B cell (primary cell): ENCODE results near the gene HMGA1. TPM values are rescaled to one million over a fixed set of nuclear protein-coding genes. Genes with fewer than 3 reads are reported as not detected.

Experiments used
- ATAC-seq: fragments of 200-7000 bp; cut with Tn5 transposase; one replicate; pipeline ENCODE4 v1.10.0; 2021; ENCODE audit warnings: low read depth, mild to moderate bottlenecking, moderate number of reproducible peaks, moderate library complexity
- CTCF ChIA-PET: fragments of 350-600 bp; sonication (Branson Sonifier 250); formaldehyde crosslinking; loops from one replicate; lab custom pipeline; 2021; ENCODE audit warnings: antibody characterized with exemption, inconsistent platforms; lab: Charles Lee
- POLR2A ChIA-PET: fragments of 350-600 bp; sonication (Branson Sonifier 250); formaldehyde crosslinking; loops from one replicate; lab custom pipeline; 2021; ENCODE audit warnings: antibody characterized with exemption; lab: Charles Lee
- DNase-seq: peaks from one replicate; pipeline ENCODE4 v3.0.0; 2013
- H2AFZ ChIP-seq: 2 replicates; pipeline ENCODE4 v1.6.1; 2012; ENCODE audit warnings: mild to moderate bottlenecking, low read depth, low read length; ENCODE audit not compliant: insufficient read depth, poor library complexity, severe bottlenecking
- H3K27ac ChIP-seq, 2 donors: 1 replicate in 1 of 2; 2 replicates in 1 of 2; pipeline ENCODE4 v1.5.1; 2012 to 2013; ENCODE audit warnings: low read length in 2 of 2, mild to moderate bottlenecking in 2 of 2, moderate library complexity in 1 of 2
- H3K27me3 ChIP-seq, 4 experiments: fragments of 200-600 bp in 1 of 4; sonication (generic) in 1 of 4; replicated peaks in 1 of 4; 1 replicate in 2 of 4; 2 replicates in 2 of 4; pipeline versions ENCODE4 v1.6.1 to v1.7.0; 2013 to 2016; ENCODE audit warnings: low read length in 3 of 4, mild to moderate bottlenecking in 2 of 4, mixed read lengths in 1 of 4, moderate library complexity in 1 of 4; ENCODE audit not compliant: insufficient read depth in 4 of 4, control insufficient read depth in 3 of 4; ENCODE audit errors: control extremely low read depth in 1 of 4
- H3K36me3 ChIP-seq, 2 experiments: replicated peaks in 1 of 2; 1 replicate in 1 of 2; 2 replicates in 1 of 2; pipeline versions ENCODE4 v1.6.1 to v1.7.1; 2013; ENCODE audit warnings: low read length in 1 of 2; ENCODE audit not compliant: insufficient read depth in 2 of 2, control insufficient read depth in 1 of 2; ENCODE audit errors: control extremely low read depth in 1 of 2, extremely low read depth in 1 of 2
- H3K4me1 ChIP-seq, 2 donors: fragments of 200-600 bp in 1 of 2; sonication (generic) in 1 of 2; 1 replicate in 1 of 2; 2 replicates in 1 of 2; pipeline versions ENCODE4 v1.5.1 to v1.6.1; 2013 to 2017; ENCODE audit warnings: low read length in 2 of 2; ENCODE audit not compliant: control insufficient read depth in 2 of 2, insufficient read depth in 2 of 2
- H3K4me2 ChIP-seq: replicated peaks from 2 replicates; pipeline ENCODE3; 2012; ENCODE audit warnings: mild to moderate bottlenecking, low read depth, low read length; ENCODE audit not compliant: poor library complexity, severe bottlenecking
- H3K4me3 ChIP-seq, 5 experiments: fragments of 200-600 bp in 1 of 5; sonication (generic) in 1 of 5; 1 replicate in 3 of 5; 2 replicates in 2 of 5; pipeline versions ENCODE4 v1.5.1 to v1.7.0; 2011 to 2016; ENCODE audit warnings: low read length in 4 of 5, mild to moderate bottlenecking in 4 of 5, low read depth in 2 of 5, control low read depth in 1 of 5, moderate library complexity in 1 of 5; ENCODE audit not compliant: insufficient read depth in 1 of 5; ENCODE audit errors: control extremely low read depth in 1 of 5, extremely low read depth in 1 of 5
- H3K79me2 ChIP-seq: fragments of 200-600 bp; sonication (generic); one replicate; pipeline ENCODE4 v1.6.0; 2016; ENCODE audit warnings: low read length; ENCODE audit not compliant: control insufficient read depth, insufficient read depth
- H3K9ac ChIP-seq: fragments of 200-600 bp; sonication (generic); 2 replicates; pipeline ENCODE4 v1.6.1; 2017; ENCODE audit warnings: mild to moderate bottlenecking, low read length, moderate library complexity
- H3K9me3 ChIP-seq, 3 donors: one replicate each; pipeline versions ENCODE4 v1.6.1 to v1.7.1; 2013; ENCODE audit warnings: low read length in 2 of 3; ENCODE audit not compliant: control insufficient read depth in 2 of 3, insufficient read depth in 1 of 3; ENCODE audit errors: control extremely low read depth in 1 of 3
- H4K20me1 ChIP-seq: 2 replicates; pipeline ENCODE4 v1.6.0; 2012; ENCODE audit warnings: mild to moderate bottlenecking, low read length; ENCODE audit not compliant: insufficient read depth, control insufficient read depth, poor library complexity, severe bottlenecking
- H3K27ac Mint-ChIP-seq: one replicate; pipeline ENCODE4 v1.8.0; 2021; ENCODE audit warnings: mixed read lengths
- H3K27me3 Mint-ChIP-seq: one replicate; pipeline ENCODE4 v1.8.0; 2021; ENCODE audit warnings: mixed read lengths
- H3K4me1 Mint-ChIP-seq: one replicate; pipeline ENCODE4 v1.8.0; 2021; ENCODE audit warnings: mixed read lengths
- H3K4me3 Mint-ChIP-seq: one replicate; pipeline ENCODE4 v1.8.0; 2021; ENCODE audit warnings: mixed read lengths
- H3K9me3 Mint-ChIP-seq: one replicate; pipeline ENCODE4 v1.8.0; 2022; ENCODE audit warnings: mixed read lengths; ENCODE audit not compliant: insufficient read depth
- CTCF ChIP-seq: fragments of 200-600 bp; IDR thresholded peaks from one replicate; pipeline ENCODE4 v1.8.0; 2022; ENCODE audit warnings: antibody characterized with exemption, mild to moderate bottlenecking
- EZH2 ChIP-seq: IDR thresholded peaks from 2 replicates; pipeline ENCODE4 v1.6.1; 2012; ENCODE audit warnings: borderline replicate concordance, low read depth, mild to moderate bottlenecking, moderate library complexity, low read length; ENCODE audit not compliant: insufficient read depth, poor library complexity, severe bottlenecking
- WGBS: methylation state at CpG from one replicate; pipeline ENCODE4 v1.1.5; 2013; ENCODE audit warnings: missing lambda C conversion rate; ENCODE audit not compliant: insufficient coverage; 5-methylcytosine and 5-hydroxymethylcytosine counted together
- intact Hi-C: fragments of 100-400 bp; cut with micrococcal nuclease; formaldehyde crosslinking; loops from one replicate; pipeline ENCODE4 v1.10.0; 2022
- polyA plus RNA-seq: library from polyadenylated mRNA; depleted of rRNA; stranded (reverse); fragments of >200 nt; gene quantifications from 2 replicates; pipeline ENCODE4 v1.2.3, GENCODE V29; 2012
- total RNA-seq, 2 donors: library from RNA; stranded (reverse); fragments of 120-200 nt in 1 of 2; gene quantifications; 1 replicate in 1 of 2; 2 replicates in 1 of 2; pipeline versions ENCODE4 v1.2.3 to v1.2.4, GENCODE V29; 2013 to 2022

Gene HMGA1
- total and polyA plus RNA-seq, 2 donors (not counting 1 experiment from before 2014, with no cell fraction given) = 59.6 to 66.4 TPM

GRCh38 chr6:34246249-34246562 lies 9.5 kb downstream of the HMGA1 start:
- H3K36me3 ChIP-seq = peaks cover 0 to 35% of the 10 kb centered on the region in 2 experiments
- H3K4me1 ChIP-seq = peaks cover 14 to 32% of the 10 kb centered on the region in 2 donors
- no peak overlapping the region for H3K4me3 ChIP-seq
- Mint-ChIP-seq H3K27me3 (no peaks in the 10 kb centered on the region), H3K4me1 (peaks cover 48% of the 10 kb centered on the region), H3K4me3 (peak overlapping the region; percentile 44), H3K27ac (peak overlapping the region; percentile 56), H3K9me3 (no peaks in the 10 kb centered on the region)
- intact Hi-C loops = loop anchor here (5.0 kb wide), 2 partner anchors 71 to 459 kb away; partner anchors contain the start of gene LEMD2
- H3K4me2 ChIP-seq = no peak overlapping the region
- H2AFZ ChIP-seq = no peak overlapping the region
- H3K27ac ChIP-seq = peak overlapping the region in 1 of 2 donors; percentile 93
- peaks cover 16% of the 10 kb centered on the region for H3K79me2 ChIP-seq
- no CpG with 5 or more reads among the region's 2 CpGs for WGBS
- CTCF ChIA-PET = interaction anchor here (0.6 to 5.8 kb wide), 8 partner anchors 10 to 179 kb away, joined by 3 to 261 read pairs (median 6); partner anchors contain the start of genes HMGA1 and RPS10
- H4K20me1 ChIP-seq = peaks cover 35% of the 10 kb centered on the region
- POLR2A ChIA-PET = no interaction called here
- DNase-seq = no peak
- H3K9me3 ChIP-seq = peaks cover 0 to 4% (median 0%) of the 10 kb centered on the region in 3 donors
- no peak overlapping the region for H3K9ac ChIP-seq
- no peaks in the 10 kb centered on the region for H3K27me3 ChIP-seq
- TF ChIP-seq EZH2 = no peak
- TF ChIP-seq CTCF = no peak
- no peak for ATAC-seq

DNA sequence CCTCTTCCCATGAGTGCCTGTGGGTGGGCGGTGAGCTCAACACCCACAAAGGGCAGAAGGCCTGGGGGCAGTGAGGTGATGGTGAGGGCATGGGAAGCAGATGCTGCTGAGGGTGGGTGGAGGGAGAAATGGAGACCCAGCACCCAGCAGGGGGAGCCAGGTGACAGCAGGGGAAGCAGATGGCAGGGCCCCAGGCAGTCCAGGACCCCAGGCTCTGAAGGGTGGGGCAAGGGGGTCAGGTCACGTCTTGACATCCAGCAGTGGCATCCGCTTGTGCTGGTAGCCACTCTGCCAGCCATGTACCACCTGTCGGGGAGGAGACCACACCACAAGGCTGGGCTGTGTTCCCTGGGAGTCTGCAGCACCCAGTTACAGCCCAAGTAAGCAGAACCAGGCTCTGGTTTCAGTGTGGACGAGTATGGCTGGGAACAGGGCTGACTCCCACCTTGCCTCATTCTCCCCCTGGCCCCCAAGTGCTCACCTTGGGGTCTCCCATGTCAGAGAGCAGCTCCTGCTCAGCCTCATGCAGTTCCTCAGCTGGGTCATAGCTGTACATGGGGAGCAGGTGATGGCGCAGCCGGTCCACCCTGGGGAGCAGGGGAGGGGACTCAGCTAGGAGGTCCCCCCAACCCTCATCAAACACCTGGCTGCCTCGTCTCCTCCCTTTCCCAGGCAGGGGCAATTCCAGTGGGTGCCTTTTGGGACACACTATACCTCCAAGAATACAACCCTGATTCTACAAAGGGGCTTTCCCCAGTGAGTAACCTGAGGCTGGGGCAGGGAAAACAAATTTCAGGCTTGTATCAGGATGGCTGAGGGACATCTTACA lies 10.1 kb downstream of the HMGA1 start:
- TF ChIP-seq CTCF (peak; percentile 67), EZH2 (no peak)
- Histone ChIP-seq H3K4me2 (no peak overlapping the region), H3K4me3 (no peak overlapping the region), H3K79me2 (peaks cover 14% of the 10 kb centered on the region), H3K27ac (peak overlapping the region; percentile 33 to 93), H3K9ac (no peak overlapping the region), H2AFZ (no peak overlapping the region), H4K20me1 (peaks cover 30% of the 10 kb centered on the region), H3K4me1 (peaks cover 14 to 32% of the 10 kb centered on the region in 2 donors), H3K36me3 (peaks cover 0 to 29% of the 10 kb centered on the region in 2 experiments), H3K9me3 (peaks cover 0 to 4% (median 0%) of the 10 kb centered on the region in 3 donors), H3K27me3 (no peaks in the 10 kb centered on the region)
- no peaks in the 10 kb centered on the region for H3K27me3 Mint-ChIP-seq
- peak overlapping the region; percentile 99 for H3K4me3 Mint-ChIP-seq
- H3K9me3 Mint-ChIP-seq = no peaks in the 10 kb centered on the region
- peak; percentile 76 for DNase-seq
- CTCF ChIA-PET = interaction anchor here (0.6 to 5.8 kb wide), 14 partner anchors 10 to 441 kb away, joined by 3 to 261 read pairs (median 4); partner anchors contain the start of genes HMGA1 and RPS10
- no peak for ATAC-seq
- 76% methylated on average over 7 of the region's 8 CpGs for WGBS
- peak overlapping the region; percentile 78 for H3K27ac Mint-ChIP-seq
- intact Hi-C loops = loop anchor here (5.0 kb wide), 2 partner anchors 71 to 459 kb away; partner anchors contain the start of gene LEMD2
- POLR2A ChIA-PET = interaction anchor here (3.2 kb wide), 1 partner anchor 51 kb away, joined by 12 read pairs; no protein-coding TSS in a partner anchor
- peaks cover 49% of the 10 kb centered on the region for H3K4me1 Mint-ChIP-seq
